Liver (tissue), 9 donors: ENCODE data around the gene RECK. TPM values are rescaled to one million over a fixed set of nuclear protein-coding genes. Genes with fewer than 3 reads are reported as not detected.
A peak's percentile ranks its signal among the peaks of the same experiment; 100 is the strongest.

Experiments
- DNase-seq: peaks from one replicate; pipeline ENCODE4 v3.0.0-alpha.2; 2017; ENCODE audit warnings: low spot score
- H3K27ac ChIP-seq, 2 donors: one replicate each; pipeline ENCODE4 v1.7.0; 2013; ENCODE audit warnings: inconsistent platforms in 2 of 2, low read length in 2 of 2, control low read depth in 1 of 2, low read depth in 1 of 2, mild to moderate bottlenecking in 1 of 2
- H3K27me3 ChIP-seq, 4 donors: one replicate each; pipeline versions ENCODE4 v1.6.1 to v1.7.0; 2013; ENCODE audit warnings: low read length in 3 of 4, inconsistent platforms in 1 of 4, mild to moderate bottlenecking in 1 of 4, moderate library complexity in 1 of 4; ENCODE audit not compliant: control insufficient read depth in 4 of 4, insufficient read depth in 4 of 4
- H3K36me3 ChIP-seq, 4 donors: one replicate each; pipeline versions ENCODE4 v1.6.1 to v1.7.0; 2013; ENCODE audit warnings: low read length in 3 of 4, mild to moderate bottlenecking in 3 of 4, low read depth in 1 of 4, moderate library complexity in 1 of 4; ENCODE audit not compliant: control insufficient read depth in 4 of 4, insufficient read depth in 3 of 4
- H3K4me1 ChIP-seq, 4 donors: one replicate each; pipeline versions ENCODE4 v1.6.1 to v1.7.0; 2013; ENCODE audit warnings: low read length in 3 of 4, mild to moderate bottlenecking in 3 of 4, moderate library complexity in 1 of 4; ENCODE audit not compliant: control insufficient read depth in 4 of 4, insufficient read depth in 4 of 4
- H3K4me3 ChIP-seq, 3 donors: one replicate each; pipeline versions ENCODE4 v1.6.1 to v1.7.0; 2013; ENCODE audit warnings: low read length in 3 of 3, control low read depth in 1 of 3, low read depth in 1 of 3, mild to moderate bottlenecking in 1 of 3
- H3K9ac ChIP-seq, 2 donors: one replicate each; pipeline ENCODE4 v1.7.0; 2013; ENCODE audit warnings: low read length in 2 of 2, mild to moderate bottlenecking in 2 of 2, moderate library complexity in 2 of 2, control low read depth in 1 of 2, low read depth in 1 of 2
- H3K9me3 ChIP-seq, 4 donors: one replicate each; pipeline versions ENCODE4 v1.6.1 to v1.7.0; 2013; ENCODE audit warnings: low read length in 3 of 4; ENCODE audit not compliant: control insufficient read depth in 4 of 4
- EGR1 ChIP-seq, 2 donors: IDR thresholded peaks; 2 replicates each; pipeline ENCODE4 v1.6.1; 2016 to 2018; ENCODE audit warnings: antibody characterized with exemption in 2 of 2, low read depth in 2 of 2
- FOXA1 ChIP-seq: IDR thresholded peaks from 2 replicates; pipeline ENCODE4 v1.6.1; 2016; ENCODE audit warnings: antibody characterized with exemption
- FOXA2 ChIP-seq: IDR thresholded peaks from 2 replicates; pipeline ENCODE4 v1.6.1; 2016; ENCODE audit warnings: antibody characterized with exemption
- HNF4A ChIP-seq, 2 donors: conservative IDR thresholded peaks; 2 replicates each; pipeline ENCODE4 v1.6.1; 2016; ENCODE audit warnings: antibody characterized with exemption in 2 of 2, mild to moderate bottlenecking in 2 of 2
- HNF4G ChIP-seq: IDR thresholded peaks from 2 replicates; pipeline ENCODE4 v1.6.1; 2016; ENCODE audit warnings: antibody characterized with exemption
- JUND ChIP-seq, 2 donors: IDR thresholded peaks; 2 replicates each; pipeline ENCODE4 v1.6.1; 2016; ENCODE audit warnings: antibody characterized with exemption in 2 of 2
- NR2F2 ChIP-seq: IDR thresholded peaks from 2 replicates; pipeline ENCODE4 v1.6.1; 2016; ENCODE audit warnings: antibody characterized with exemption
- RAD21 ChIP-seq, 2 donors: IDR thresholded peaks; 2 replicates each; pipeline ENCODE4 v1.6.1; 2016; ENCODE audit warnings: antibody characterized with exemption in 2 of 2, mild to moderate bottlenecking in 2 of 2
- RXRA ChIP-seq, 2 donors: IDR thresholded peaks; 2 replicates each; pipeline ENCODE4 v1.6.1; 2017 to 2018; ENCODE audit warnings: antibody characterized with exemption in 2 of 2, mild to moderate bottlenecking in 1 of 2
- TAF1 ChIP-seq: conservative IDR thresholded peaks from 2 replicates; pipeline ENCODE4 v1.6.1; 2016; ENCODE audit warnings: antibody characterized with exemption, mild to moderate bottlenecking
- YY1 ChIP-seq: IDR thresholded peaks from 2 replicates; pipeline ENCODE4 v1.6.1; 2016; ENCODE audit warnings: antibody characterized with exemption, mild to moderate bottlenecking
- WGBS: extraction: QIAGEN DNeasy Blood & Tissue Kit; methylation state at CpG from one replicate; pipeline ENCODE4 v1.1.7; 2013; 5-methylcytosine and 5-hydroxymethylcytosine counted together
- polyA plus RNA-seq, 2 donors: library from polyadenylated mRNA; stranded (reverse) in 1 of 2; unstranded in 1 of 2; fragments of 200-250 nt in 1 of 2; fragments of >200 nt in 1 of 2; fragmentation: Nextera tagmentation in 1 of 2; extraction: Ambion mirVana in 1 of 2; gene quantifications; one replicate each; pipeline versions ENCODE4 v1.2.1 to v1.2.3, GENCODE V29; 2013 to 2015
- total RNA-seq, 2 donors: library from RNA; depleted of rRNA; stranded (reverse); fragments of >200 nt; gene quantifications; one replicate each; pipeline ENCODE4 v1.2.3, GENCODE V29; 2014
- TF ChIP-seq, protein P1 (sequence below): fragments of 150-350 bp; IDR thresholded peaks from 2 replicates; pipeline ENCODE4 v1.5.1; 2017; ENCODE audit warnings: improper control_type of control experiment, low read depth, low read length; ENCODE audit not compliant: missing input control
- TF ChIP-seq, protein P2 (sequence below): IDR thresholded peaks from 2 replicates; pipeline ENCODE4 v1.6.1; 2016; ENCODE audit warnings: antibody characterized with exemption, mild to moderate bottlenecking
- TF ChIP-seq, protein P3 (sequence below): IDR thresholded peaks from 2 replicates; pipeline ENCODE4 v1.6.1; 2016; ENCODE audit warnings: antibody characterized with exemption
- TF ChIP-seq, protein P4 (sequence below): IDR thresholded peaks from 2 replicates; pipeline ENCODE4 v1.6.1; 2016; ENCODE audit warnings: antibody characterized with exemption
- donor health status: healthy.
- donor health status: healthy.
- donor health status: healthy.
- donor health status: healthy.
- donor health status: healthy.

RECK gene
- total and polyA plus RNA-seq, 4 donors = 2.1 to 3.5 (median 2.3) TPM

DNA sequence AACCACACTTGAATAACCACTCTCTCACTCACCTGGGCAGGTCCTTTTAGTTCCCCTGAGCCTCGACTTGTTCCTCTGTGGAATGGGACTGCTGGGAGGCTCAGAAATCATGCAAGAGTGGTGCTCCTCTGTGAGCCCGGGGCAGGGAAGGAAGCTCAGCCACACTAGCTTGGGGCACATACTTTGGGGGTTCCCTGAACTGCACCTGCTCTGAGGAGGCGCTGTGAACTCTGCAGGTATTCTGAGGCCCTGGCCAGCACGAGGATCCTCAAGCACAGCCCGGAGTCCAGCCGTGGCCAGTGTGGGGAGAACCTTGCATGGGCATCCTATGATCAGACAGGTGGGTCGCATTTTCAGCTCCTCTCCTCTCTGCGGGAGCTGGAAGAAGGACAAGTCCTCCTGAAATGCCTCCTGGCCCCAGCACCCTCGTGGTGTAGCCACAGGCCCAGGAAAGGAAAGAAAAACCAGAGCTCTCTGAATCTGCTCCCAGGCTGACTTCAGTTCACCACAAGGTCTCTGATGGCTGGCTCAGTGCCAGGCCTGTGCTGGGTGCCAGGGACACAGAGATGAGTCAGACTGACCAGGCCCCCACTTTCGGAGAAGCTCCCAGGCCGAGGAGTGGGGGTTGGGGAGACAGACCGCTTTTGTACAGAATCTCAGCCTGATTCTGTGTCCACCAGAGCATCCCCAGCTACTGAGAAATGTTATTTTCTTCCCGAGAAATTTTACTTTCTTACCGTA lies 111.8 kb downstream of the RECK start:
- Histone ChIP-seq H3K27ac (peak overlapping the region; percentile 42 to 54), H3K4me1 (peaks cover 0 to 8% (median 3%) of the 10 kb centered on the region in 4 donors), H3K9ac (no peak overlapping the region), H3K4me3 (no peak overlapping the region), H3K27me3 (no peaks in the 10 kb centered on the region), H3K36me3 (no peaks in the 10 kb centered on the region), H3K9me3 (peaks cover 0 to 6% (median 3%) of the 10 kb centered on the region in 4 donors)
- 73% methylated on average over 14 of the region's 14 CpGs for WGBS
- TF ChIP-seq RAD21 (IDR thresholded peaks at IDR 0.05) (peak in 1 of 2 donors; percentile 15), JUND (IDR thresholded peaks at IDR 0.05) (peak; percentile 78 to 89), TAF1 (no peak), NR2F2 (peak; percentile 50), RXRA (IDR thresholded peaks at IDR 0.05) (peak in 1 of 2 donors; percentile 14)
- DNase-seq = no peak

DNA sequence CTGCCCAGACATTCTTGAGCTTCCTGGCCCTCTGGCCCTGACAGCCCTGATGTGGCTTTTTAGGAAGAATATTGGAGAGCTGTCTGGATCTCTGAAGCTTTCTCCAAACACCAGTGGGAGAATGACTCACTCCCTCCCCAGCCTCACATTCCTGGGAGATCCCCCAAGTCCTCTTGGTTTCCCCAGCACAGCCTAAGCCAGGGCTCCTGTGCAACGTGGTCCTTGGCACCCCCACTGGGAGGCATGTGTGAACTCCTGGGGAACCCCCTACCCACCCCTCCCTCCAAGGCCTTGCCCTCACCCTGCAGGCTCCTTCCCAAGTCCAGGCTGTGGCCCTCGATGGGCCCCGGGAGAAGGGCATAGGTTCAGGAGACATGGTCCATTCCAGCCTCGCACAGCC lies 112.5 kb downstream of the RECK start:
- peaks cover 0 to 8% (median 3%) of the 10 kb centered on the region in 4 donors for H3K4me1 ChIP-seq
- no peak overlapping the region for H3K4me3 ChIP-seq
- H3K27ac ChIP-seq = peak overlapping the region in 1 of 2 donors; percentile 2
- no peak overlapping the region for H3K9ac ChIP-seq
- no peak for TF ChIP-seq HNF4G
- TF ChIP-seq, protein P1, sequence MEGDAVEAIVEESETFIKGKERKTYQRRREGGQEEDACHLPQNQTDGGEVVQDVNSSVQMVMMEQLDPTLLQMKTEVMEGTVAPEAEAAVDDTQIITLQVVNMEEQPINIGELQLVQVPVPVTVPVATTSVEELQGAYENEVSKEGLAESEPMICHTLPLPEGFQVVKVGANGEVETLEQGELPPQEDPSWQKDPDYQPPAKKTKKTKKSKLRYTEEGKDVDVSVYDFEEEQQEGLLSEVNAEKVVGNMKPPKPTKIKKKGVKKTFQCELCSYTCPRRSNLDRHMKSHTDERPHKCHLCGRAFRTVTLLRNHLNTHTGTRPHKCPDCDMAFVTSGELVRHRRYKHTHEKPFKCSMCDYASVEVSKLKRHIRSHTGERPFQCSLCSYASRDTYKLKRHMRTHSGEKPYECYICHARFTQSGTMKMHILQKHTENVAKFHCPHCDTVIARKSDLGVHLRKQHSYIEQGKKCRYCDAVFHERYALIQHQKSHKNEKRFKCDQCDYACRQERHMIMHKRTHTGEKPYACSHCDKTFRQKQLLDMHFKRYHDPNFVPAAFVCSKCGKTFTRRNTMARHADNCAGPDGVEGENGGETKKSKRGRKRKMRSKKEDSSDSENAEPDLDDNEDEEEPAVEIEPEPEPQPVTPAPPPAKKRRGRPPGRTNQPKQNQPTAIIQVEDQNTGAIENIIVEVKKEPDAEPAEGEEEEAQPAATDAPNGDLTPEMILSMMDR = no peak
- no peak for TF ChIP-seq RXRA (IDR thresholded peaks at IDR 0.05)
- no peak for TF ChIP-seq HNF4A (conservative IDR thresholded peaks at IDR 0.05)
- no peak for TF ChIP-seq FOXA1
- DNase-seq = no peak
- WGBS = 78% methylated on average over 4 of the region's 4 CpGs
- peaks cover 0 to 6% (median 3%) of the 10 kb centered on the region in 4 donors for H3K9me3 ChIP-seq
- no peaks in the 10 kb centered on the region for H3K27me3 ChIP-seq
- no peaks in the 10 kb centered on the region for H3K36me3 ChIP-seq

DNA sequence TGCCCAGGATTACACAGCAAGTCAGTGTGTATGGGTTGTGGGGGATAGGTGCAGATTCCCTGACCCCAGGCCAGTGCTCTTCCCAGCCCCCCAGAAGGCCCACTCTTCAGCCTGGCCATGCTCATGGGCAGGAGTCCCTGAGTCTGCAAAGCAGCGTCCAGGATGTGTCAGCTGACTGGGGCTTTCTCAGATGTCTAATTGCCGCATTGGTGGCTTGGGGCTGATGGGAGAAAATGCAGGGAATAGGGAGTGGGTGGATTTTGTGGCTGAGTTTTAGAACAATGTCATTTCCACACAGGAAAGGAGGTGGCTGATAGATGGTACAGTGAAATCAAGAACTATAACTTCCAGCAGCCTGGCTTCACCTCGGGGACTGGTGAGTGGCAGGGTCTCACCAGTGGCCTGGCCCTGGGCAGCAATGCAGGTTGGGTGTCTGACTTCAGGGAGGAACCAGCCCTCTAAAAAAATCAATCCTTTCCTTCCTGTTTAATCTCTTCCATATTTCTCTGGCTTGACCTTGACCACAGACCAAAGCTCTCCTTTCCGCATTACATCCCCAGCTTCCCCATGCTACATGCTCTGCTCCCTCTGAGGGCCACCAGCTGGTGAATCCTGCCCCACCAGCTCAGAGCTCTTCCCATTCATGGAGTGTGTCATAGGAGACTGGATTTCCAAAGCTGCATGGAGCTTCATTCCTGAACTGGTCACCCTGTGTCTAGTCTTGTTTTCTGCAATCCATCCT lies 114.0 kb downstream of the RECK start:
- no peaks in the 10 kb centered on the region for H3K36me3 ChIP-seq
- peaks cover 0 to 8% (median 3%) of the 10 kb centered on the region in 4 donors for H3K4me1 ChIP-seq
- WGBS = 70% methylated on average over 4 of the region's 4 CpGs
- no peak for DNase-seq
- H3K27ac ChIP-seq = peak overlapping the region; percentile 6 to 78
- no peak overlapping the region for H3K9ac ChIP-seq
- H3K4me3 ChIP-seq = no peak overlapping the region
- no peak for TF ChIP-seq HNF4A (conservative IDR thresholded peaks at IDR 0.05)
- TF ChIP-seq, protein P1 = no peak
- no peak for TF ChIP-seq NR2F2
- TF ChIP-seq FOXA2 = no peak
- no peak for TF ChIP-seq JUND (IDR thresholded peaks at IDR 0.05)
- TF ChIP-seq RXRA (IDR thresholded peaks at IDR 0.05) = no peak
- no peak for TF ChIP-seq FOXA1
- TF ChIP-seq, protein P2, sequence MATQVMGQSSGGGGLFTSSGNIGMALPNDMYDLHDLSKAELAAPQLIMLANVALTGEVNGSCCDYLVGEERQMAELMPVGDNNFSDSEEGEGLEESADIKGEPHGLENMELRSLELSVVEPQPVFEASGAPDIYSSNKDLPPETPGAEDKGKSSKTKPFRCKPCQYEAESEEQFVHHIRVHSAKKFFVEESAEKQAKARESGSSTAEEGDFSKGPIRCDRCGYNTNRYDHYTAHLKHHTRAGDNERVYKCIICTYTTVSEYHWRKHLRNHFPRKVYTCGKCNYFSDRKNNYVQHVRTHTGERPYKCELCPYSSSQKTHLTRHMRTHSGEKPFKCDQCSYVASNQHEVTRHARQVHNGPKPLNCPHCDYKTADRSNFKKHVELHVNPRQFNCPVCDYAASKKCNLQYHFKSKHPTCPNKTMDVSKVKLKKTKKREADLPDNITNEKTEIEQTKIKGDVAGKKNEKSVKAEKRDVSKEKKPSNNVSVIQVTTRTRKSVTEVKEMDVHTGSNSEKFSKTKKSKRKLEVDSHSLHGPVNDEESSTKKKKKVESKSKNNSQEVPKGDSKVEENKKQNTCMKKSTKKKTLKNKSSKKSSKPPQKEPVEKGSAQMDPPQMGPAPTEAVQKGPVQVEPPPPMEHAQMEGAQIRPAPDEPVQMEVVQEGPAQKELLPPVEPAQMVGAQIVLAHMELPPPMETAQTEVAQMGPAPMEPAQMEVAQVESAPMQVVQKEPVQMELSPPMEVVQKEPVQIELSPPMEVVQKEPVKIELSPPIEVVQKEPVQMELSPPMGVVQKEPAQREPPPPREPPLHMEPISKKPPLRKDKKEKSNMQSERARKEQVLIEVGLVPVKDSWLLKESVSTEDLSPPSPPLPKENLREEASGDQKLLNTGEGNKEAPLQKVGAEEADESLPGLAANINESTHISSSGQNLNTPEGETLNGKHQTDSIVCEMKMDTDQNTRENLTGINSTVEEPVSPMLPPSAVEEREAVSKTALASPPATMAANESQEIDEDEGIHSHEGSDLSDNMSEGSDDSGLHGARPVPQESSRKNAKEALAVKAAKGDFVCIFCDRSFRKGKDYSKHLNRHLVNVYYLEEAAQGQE = no peak
- TF ChIP-seq, protein P3, sequence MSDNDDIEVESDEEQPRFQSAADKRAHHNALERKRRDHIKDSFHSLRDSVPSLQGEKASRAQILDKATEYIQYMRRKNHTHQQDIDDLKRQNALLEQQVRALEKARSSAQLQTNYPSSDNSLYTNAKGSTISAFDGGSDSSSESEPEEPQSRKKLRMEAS = no peak
- no peak for TF ChIP-seq YY1
- no peak for TF ChIP-seq RAD21 (IDR thresholded peaks at IDR 0.05)
- TF ChIP-seq EGR1 (IDR thresholded peaks at IDR 0.05; ENCODE audit: low read depth in 2 of 2) = no peak
- TF ChIP-seq, protein P4, sequence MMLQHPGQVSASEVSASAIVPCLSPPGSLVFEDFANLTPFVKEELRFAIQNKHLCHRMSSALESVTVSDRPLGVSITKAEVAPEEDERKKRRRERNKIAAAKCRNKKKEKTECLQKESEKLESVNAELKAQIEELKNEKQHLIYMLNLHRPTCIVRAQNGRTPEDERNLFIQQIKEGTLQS = no peak
- no peaks in the 10 kb centered on the region for H3K27me3 ChIP-seq
- H3K9me3 ChIP-seq = peaks cover 0 to 2% (median under 1%) of the 10 kb centered on the region in 4 donors
